ENCODE measurements around the gene CCR2. TPM values are rescaled to one million over a fixed set of nuclear protein-coding genes. Genes with fewer than 3 reads are reported as not detected.
"Not testable (repeated sequence)": the region's sequence is repeated elsewhere in the genome, so short reads cannot be mapped to it uniquely, and the experiment has no call there.

Gene CCR2
- not detected in 2 replicates for total RNA-seq (2014; rRNA removed; shearing (Covaris generic))
- not detected in 2 replicates for polyA plus RNA-seq (2014; cell fraction: nucleus; rRNA removed)

DNA sequence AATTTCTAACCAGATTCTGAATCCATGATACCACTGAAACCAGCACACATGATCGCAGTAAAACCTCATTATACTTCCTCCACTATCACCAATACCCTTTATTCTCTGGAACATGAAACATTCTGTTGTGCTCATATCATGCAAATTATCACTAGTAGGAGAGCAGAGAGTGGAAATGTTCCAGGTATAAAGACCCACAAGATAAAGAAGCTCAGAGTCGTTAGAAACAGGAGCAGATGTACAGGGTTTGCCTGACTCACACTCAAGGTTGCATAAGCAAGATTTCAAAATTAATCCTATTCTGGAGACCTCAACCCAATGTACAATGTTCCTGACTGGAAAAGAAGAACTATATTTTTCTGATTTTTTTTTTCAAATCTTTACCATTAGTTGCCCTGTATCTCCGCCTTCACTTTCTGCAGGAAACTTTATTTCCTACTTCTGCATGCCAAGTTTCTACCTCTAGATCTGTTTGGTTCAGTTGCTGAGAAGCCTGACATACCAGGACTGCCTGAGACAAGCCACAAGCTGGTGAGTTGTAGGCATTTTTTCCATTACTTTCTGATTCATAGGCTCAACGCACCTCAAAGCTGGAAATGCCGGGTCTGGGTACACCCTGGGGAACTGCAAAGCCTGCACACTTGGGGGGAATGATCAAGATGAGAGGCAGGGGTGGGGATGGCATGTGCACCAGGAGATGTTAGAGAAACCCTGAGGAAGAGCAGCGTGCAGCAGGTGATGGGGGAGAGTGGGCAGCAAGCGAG is at the start of gene CCR2:
TSS of gene CCR2 (plus strand) at position 465 of the 764 bp plus-strand sequence. CDS start 3,417 bp downstream, outside the sequence.
- DNase-seq (ENCODE audit: extremely low read depth, low read depth) = no peak

DNA sequence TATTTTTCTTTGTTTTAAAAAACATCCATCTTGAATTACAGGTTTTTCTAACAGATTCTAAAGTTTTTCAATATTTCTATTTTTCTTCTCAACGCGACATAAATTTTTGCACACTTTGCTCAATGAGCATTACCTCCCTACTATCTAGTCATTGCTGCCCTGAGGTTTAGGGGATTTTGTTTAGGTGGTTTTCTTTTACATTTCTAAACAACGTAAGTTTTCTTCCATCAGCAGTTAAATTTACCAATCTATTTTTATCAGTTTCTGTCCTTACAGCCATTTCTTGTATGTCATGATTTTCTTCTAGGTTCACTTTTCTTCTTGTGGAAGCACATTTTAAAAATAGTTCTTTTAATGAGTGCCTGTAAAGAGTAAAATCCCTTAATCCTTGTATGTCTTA is 49.2 kb upstream of the CCR2 start:
- DNase-seq (ENCODE audit: extremely low read depth, low read depth) = no peak

DNA sequence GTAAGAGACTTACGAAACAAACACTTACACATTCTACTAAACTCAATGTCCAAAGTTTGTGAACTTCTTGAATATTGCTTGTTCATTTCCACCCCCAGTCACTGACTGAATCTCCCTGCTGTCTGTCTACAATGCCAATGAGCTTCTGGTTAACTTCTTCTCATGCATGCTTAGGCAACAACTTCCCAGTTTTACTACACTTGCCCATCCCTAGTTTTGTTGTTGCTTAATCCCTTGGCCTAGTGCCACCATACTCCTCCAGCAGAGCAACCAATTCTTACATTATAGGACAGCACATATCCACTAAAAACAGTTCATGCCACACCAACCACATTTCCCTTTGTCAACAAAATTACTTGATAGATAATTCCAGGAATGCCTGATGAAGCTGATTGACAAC is 40.9 kb upstream of the CCR2 start:
- no peak for DNase-seq (ENCODE audit: extremely low read depth, low read depth)

DNA sequence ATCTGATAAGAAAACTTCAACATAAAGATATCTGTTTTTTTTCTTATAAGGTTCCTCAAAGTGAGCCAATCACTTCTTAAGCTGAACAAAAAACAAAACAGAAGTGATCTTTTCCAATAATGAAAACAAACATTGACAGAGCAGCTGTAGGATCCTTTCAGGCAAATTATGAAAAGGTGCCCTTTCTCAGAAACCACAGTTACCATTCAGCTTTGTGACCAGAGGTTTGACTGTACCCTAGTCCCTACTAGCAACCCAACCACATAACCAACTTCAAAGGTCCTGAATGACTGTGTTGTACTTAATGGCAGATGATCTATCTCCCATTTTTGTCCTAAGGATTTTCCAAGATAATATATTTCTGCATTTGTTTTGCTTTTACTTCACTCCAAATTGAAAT is 39.4 kb upstream of the CCR2 start:
- DNase-seq (ENCODE audit: extremely low read depth, low read depth) = no peak

DNA sequence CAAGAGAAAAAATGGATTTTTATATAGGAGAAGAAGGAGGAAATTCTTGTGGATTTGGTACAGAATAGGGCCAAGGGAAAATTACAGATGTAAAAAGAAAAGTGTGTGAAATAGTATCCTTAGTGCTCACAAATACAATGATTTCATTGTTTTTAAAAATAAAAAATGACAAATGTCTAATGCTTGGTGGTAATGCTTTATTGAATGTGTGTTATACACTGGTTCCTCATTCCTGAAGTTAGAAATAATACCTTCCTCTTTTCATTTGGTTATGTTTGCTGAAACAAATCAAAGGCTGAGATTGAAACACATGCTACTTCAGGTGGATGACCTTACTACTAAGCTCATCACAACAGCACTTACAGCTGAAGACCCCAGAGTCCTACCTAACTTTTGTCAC is 37.7 kb upstream of the CCR2 start:
- DNase-seq (ENCODE audit: extremely low read depth, low read depth) = no peak

DNA sequence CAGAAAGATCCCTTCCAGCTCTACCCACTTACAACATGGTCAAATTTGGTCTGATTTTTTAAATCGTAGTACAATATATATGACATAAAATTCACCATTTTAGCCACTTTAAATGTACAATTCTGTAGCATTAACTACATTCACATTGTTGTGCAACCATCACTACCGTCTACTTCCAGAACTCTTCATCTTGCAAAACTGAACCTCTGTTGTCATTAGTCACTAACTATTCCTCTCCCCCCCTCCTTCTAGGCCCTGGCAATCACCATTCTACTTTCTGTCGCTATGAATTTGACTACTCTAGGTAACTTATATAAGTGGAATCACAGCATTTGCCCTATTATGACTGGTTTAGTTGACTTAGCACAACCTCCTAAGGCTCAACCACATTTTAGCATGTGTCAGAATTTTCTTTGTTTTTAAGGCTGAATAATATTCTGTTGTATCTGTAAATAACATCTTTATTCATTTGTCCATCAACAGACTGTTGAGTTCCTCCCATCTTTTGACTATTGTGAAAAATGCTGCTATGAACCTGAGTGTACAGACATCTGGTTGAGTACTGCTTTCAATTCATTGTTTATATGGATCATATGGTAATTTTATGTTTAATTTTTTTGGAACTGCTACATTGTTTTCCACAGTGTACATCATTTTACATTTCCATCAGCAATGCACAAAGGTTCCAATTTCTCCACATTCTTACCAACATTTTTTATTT is 35.5 kb upstream of the CCR2 start:
- DNase-seq (ENCODE audit: extremely low read depth, low read depth) = no peak

DNA sequence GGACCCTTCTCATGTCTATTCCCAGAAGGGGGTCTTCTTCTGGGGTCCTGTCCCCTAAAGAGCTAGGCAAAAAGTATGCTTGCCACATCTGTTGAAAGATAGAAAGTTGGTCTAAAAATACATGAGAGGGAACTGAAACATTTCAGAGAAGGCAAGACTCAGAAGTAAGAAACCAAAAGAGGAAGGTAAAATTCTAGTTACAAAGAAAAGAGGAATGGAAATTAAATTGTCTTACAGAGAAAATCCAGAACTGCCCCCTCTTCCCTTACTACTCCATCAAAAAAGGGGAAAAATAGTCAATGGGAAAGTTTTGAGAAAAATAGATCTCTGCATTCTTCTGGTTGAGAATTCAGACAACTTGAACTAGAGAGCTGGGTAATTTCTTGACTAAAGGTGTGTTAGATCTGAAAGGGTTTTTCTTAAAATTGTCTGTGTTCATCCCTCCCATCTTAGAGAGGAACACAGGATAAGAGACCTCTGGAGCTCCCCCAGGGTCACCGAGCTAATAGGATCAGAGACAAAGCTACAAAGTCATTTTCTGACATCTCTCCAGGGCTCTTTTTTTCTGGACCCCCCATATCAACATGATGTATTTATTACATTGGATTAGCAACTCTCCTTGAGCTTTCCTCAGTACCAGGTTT is 32.3 kb upstream of the CCR2 start:
- DNase-seq (ENCODE audit: extremely low read depth, low read depth) = no peak

DNA sequence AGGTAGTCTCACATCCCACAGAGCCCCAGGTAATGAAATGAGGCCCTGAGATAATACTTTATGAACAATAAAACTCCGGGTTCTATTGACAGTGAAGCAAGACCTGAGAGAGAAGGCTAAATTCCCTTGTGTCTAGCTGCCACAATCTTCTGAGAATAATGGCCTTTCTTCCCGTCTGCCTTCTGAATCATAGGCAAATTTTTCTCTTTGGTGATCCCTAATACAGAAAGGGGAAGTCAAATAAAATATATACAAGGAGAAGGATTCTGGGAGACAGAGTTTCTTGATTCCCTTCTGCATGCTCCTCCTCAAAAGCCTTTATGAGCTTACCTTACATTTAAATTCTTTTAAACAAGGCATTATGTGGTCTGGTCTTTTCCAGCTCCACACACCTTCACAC is 29.9 kb upstream of the CCR2 start:
- DNase-seq (ENCODE audit: extremely low read depth, low read depth) = no peak

DNA sequence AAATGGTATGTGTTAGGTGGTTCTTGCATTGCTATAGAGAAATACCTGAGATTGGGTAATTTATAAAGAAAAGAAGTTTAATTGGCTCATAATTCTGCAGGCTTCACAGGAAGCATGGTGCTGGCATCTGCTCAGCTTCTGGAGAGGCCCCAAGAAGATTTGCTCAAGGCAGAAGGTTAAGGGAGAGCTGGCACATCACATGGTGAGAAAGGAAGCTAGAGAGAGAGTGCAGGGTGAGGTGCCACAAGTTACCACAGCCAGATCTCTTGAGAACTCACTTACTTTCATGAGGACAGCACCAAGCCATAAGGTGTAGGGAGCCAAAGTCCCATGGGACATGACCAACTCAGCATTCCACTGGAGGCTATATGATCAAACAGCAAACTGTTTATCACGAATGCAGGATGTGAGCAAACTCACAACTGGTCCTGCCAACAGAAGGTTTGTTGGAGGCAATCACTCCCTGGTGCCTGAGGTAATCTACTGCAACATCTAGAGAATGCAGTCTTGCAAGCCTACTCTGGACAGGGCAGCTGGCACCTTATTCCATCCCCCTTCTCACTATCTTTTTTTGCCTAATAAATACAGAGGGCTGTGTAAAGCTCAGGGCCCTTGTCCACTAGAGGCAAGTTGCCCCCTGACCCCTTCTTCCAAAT is 28.1 kb upstream of the CCR2 start:
- no peak for DNase-seq (ENCODE audit: extremely low read depth, low read depth)

DNA sequence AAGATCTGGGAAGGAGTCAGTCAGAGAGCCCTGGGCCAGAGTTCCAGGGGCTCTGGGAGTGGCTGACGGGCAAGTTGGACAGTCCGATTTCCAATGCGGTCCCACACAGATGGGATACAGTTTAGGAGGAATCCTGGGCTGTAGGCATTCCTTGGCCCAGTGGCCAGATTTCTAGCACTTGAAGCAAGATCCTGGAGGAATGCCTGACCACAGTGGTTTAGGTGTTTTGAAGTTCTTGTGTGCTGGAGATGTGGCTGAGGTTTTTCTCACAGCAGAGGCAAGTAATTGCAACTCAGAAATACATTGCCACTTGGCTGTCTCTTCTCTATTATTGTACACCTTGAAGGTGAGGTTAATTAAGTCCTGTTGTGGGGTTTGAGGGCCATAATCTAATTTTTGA is 23.2 kb upstream of the CCR2 start:
- DNase-seq (ENCODE audit: extremely low read depth, low read depth) = not testable (repeated sequence)

DNA sequence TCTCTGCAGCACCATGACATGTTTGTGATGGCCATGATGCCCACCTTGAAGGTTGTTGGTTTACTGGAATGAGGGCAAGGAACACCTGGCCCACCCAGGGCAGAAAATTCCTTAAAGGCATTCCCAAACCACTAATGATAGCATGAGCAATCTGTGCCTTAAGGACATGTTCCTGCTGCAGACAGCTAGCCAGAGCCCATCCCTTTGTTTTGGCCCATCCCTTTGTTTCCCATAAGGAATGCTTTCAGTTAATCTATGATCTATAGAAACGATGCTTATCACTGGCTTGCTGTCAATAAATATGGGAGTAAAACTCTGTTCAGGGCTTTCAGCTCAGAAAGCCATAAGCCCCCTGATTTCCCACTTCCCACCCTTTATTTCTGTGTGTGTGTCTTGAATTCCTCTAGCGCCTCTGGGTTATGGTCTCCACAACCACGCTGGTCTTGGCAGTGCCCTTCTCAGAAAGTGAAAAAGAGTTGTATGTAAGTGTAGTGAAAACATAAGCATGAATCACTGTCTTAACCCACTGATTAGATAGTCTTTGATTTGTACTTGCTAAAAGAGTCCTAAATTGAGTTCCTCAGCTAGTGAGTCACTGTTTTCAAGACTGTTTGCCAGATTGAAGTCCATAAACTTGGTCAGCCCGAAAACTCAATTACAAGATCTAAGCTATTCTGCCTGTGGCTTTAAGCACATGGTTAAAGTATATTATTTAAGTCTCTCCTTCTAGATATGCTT is 19.0 kb upstream of the CCR2 start:
- DNase-seq (ENCODE audit: extremely low read depth, low read depth) = no peak

DNA sequence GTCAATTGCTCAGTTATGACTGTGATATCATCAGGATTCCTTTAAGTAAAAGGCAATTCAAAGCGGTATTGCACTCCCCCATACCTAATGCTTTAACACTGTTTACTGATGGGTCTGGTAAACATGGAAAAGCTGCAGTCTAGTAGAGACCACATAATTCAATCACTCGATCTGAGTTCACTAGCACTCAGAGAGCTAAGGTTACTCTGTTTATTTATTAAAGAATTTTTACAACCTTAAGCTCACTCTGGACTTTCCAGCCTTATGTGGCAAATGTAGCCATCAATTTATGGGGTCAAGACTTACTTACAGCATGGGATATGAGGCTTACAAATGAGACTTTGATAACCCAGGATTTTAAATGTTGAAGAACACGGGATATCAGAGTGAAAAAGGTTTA is 18.4 kb upstream of the CCR2 start:
- DNase-seq (ENCODE audit: extremely low read depth, low read depth) = no peak

DNA sequence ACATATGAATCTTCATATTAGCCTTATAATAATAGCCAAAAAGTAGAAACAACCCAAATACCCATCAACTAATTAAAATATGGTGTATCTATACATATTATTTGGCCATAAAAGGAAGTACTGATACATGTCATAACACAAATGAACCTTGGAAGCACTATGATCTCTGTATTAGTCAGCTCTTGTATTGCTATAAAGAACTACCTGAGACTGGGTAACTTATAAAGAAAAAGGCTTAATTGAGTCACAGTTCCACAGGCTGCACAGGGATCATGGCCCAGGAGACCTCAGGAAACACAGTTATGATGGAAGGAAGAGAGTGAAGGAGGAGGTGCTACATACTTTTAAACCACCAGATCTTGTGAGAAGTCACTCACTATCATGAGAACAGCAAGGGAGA is 16.0 kb upstream of the CCR2 start:
- no peak for DNase-seq (ENCODE audit: extremely low read depth, low read depth)

DNA sequence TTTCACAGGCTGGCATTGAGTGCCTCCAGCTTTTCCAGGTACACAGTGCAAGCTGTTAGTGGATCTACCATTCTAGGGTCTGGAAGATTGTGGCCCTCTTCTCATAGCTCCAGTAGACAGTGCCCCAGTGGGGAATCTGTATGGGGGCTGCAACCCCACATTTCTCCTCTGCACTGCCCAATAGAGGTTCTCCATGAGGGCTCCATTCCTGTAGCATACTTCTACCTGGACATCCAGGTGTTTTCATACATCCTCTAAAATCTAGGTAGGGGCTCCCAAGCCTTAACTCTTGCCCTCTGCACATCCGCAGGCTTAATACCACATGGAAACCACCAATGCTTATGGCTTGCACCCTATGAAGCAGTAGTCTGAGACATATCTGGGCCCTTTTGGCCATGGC is 15.1 kb upstream of the CCR2 start:
- no peak for DNase-seq (ENCODE audit: extremely low read depth, low read depth)

DNA sequence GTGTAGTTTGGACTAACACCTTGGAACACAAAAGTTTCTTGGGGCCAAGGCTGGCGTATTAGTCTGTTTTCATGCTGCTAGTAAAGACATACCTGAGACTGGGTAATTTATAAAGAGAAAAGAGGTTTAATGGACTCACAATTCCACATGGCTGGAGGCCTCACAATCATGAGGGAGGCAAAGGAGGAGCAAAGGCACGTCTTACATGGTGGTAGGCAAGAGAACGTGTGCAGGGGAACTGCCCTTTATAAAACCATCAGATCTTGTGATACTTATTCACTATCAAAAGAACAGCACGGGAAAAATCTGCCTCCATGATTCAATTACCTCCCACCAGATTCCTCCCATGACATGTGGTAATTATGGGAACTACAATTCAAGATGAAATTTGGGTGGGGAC is 9.4 kb upstream of the CCR2 start:
- DNase-seq (ENCODE audit: extremely low read depth, low read depth) = no peak

DNA sequence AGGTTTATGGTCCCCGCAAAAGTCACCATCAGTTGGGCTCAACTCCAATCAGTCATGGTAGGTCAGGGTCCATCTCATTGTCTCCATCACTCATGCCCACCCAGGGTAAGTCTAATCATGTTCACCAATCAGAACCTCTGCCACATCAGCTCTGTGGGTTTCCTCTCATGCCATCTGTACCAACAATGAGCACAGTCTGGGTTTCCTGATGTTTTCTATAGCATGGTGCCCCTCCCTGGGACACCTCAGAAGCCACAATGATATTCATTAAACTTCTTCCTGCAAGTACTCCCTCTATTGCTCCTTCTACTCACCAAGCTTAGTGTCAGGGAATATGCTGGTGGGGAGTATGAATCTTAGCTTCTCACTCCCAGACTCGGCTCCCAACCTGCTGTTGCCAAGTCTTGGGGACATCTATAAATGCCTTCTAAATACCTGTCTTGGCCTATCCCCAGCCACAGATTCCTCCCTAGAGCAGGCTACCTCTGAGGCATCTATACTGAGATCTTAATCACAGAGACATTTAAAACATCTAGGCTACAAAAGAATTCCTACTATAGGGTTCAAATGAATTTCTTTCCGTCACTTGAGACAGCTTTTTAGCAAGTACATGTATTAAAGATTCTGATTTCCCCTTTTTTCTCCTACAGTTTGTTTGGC is 5.0 kb upstream of the CCR2 start:
- no peak for DNase-seq (ENCODE audit: extremely low read depth, low read depth)

DNA sequence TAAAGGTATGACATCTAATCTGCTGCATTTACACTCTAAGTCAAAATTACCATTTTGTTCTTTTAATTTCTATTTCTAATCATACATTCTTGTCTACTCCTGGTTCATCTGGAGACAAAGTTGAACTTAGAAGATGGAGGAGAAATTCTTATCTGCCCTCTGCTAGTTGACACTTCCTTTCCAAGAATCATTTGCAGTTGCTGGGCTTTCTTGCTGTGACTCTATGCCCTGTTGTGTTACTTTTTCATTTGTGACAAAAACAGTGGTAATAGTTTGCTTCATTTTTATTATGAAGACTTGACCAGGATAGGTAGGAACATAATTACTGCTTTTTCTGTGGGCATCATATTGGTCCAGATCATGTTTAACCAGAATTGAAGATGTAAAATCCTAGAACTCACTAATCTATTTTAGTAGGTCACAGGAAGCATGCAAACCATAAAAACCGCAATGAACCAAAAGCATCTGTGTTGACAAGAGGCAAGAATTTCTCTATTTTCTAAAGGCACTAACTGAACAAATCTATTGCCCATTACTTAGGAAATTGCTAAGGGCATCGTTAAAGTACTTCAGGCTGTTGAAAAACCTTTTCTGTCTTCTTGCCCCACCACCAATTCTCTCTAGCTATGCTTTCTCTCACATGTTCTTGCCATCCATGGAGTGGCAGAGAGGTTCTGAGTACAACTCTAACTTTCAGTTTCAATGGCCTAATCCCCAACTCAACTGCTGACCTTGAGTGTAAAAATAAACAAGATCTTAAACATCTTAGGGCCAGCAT is 4.2 kb upstream of the CCR2 start:
- no peak for DNase-seq (ENCODE audit: extremely low read depth, low read depth)

DNA sequence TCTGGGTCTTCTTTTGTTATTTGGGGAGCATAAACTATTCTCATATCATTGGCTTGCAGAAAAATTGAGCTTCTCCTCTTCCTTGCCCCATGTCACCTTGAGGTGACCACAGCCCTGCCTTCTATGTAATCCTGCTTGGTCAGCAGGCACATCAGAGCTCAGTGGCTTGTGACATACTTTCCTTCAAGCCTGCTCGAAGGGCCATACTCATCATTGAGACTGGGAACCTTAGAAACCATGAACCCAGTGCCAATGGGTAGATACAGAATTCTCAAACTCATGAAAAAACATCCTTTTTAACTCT is 3.7 kb upstream of the CCR2 start:
- DNase-seq (ENCODE audit: extremely low read depth, low read depth) = no peak

DNA sequence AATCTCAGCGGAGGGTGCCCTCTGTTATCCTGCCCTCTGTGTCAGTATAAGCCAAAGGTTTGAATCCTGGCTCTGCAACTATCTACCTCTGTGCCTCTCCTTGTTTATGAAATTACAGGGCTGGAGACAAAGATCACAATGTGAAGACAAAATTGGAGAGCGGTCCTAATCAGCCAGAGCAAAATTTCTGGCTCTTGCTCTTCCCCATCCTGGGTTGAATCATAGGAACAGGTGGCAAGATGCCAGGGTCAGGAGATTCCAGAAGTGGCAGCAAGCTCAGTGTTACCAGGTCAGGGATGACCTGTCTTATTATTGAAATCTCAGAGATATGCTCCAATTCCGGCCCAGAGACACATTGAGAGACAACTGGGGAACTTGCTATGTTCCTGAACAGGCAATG is 2.3 kb upstream of the CCR2 start:
- no peak for DNase-seq (ENCODE audit: extremely low read depth, low read depth)
